BJ (cell line): ENCODE data around the gene DIS3L2. TPM values are rescaled to one million over a fixed set of nuclear protein-coding genes. Genes with fewer than 3 reads are reported as not detected.

Source experiments
- CTCF ChIA-PET: fragments of 350-600 bp; formaldehyde crosslinking; extraction: SDS; loops from one replicate; lab custom pipeline; 2021; ENCODE audit warnings: antibody characterized with exemption, inconsistent platforms; lab: Yijun Ruan, JAX
- POLR2A ChIA-PET: fragments of 300-600 bp; sonication (Branson Sonifier 250); formaldehyde crosslinking; extraction: SDS; loops from one replicate; lab custom pipeline; 2021; ENCODE audit warnings: antibody characterized with exemption; lab: Charles Lee
- DNase-seq: peaks from one replicate; pipeline ENCODE4 v3.0.0-alpha.2; 2011; ENCODE audit warnings: low read depth
- H3K27me3 ChIP-seq: 2 replicates; pipeline ENCODE4 v1.6.0; 2011; ENCODE audit warnings: low read length; ENCODE audit not compliant: control insufficient read depth, insufficient read depth
- H3K36me3 ChIP-seq: 2 replicates; pipeline ENCODE4 v1.5.1; 2011; ENCODE audit warnings: low read length; ENCODE audit not compliant: control insufficient read depth, insufficient read depth
- H3K4me3 ChIP-seq: 2 replicates; pipeline ENCODE4 v1.5.1; 2011; ENCODE audit warnings: low read depth, mild to moderate bottlenecking, control low read depth, low read length
- CTCF ChIP-seq: IDR thresholded peaks from 2 replicates; pipeline ENCODE4 v1.5.1; 2011; ENCODE audit warnings: low read depth, mild to moderate bottlenecking, control low read depth, inconsistent platforms, low read length, moderate library complexity; ENCODE audit not compliant: insufficient read depth
- polyA plus RNA-seq: library from polyadenylated mRNA; depleted of rRNA; stranded (reverse); fragments of >200 nt; gene quantifications from 2 replicates; pipeline ENCODE4 v1.2.3, GENCODE V29; 2011

DIS3L2 gene
- polyA plus RNA-seq, 1 experiment: 12.4 TPM

- ChIA-PET CTCF (interaction anchor here (0.6 kb wide), 1 partner anchor 293 kb away, joined by 3 read pairs; no protein-coding TSS in a partner anchor), POLR2A (no interaction called here)
- H3K36me3 ChIP-seq: no peaks in the 10 kb centered on the region
- no peak for TF ChIP-seq CTCF
- no peaks in the 10 kb centered on the region for H3K27me3 ChIP-seq
- no peak overlapping the region for H3K4me3 ChIP-seq
- DNase-seq: no peak
Measured at GRCh38 chr2:232097758-232098157, 136.2 kb downstream of the DIS3L2 start.

GRCh38 chr2:232102380-232102779 is 140.9 kb downstream of the DIS3L2 start:
- POLR2A ChIA-PET: no interaction called here
- DNase-seq: no peak
- TF ChIP-seq CTCF: no peak
- Histone ChIP-seq H3K36me3 (no peaks in the 10 kb centered on the region), H3K4me3 (no peak overlapping the region), H3K27me3 (no peaks in the 10 kb centered on the region)
- CTCF ChIA-PET: no interaction called here

GRCh38 chr2:232103140-232103737 is 141.7 kb downstream of the DIS3L2 start:
- Histone ChIP-seq H3K27me3 (no peaks in the 10 kb centered on the region), H3K36me3 (no peaks in the 10 kb centered on the region), H3K4me3 (no peak overlapping the region)
- POLR2A ChIA-PET: no interaction called here
- CTCF ChIA-PET: interaction anchor here (1.0 kb wide), 1 partner anchor 10 kb away, joined by 3 read pairs; no protein-coding TSS in a partner anchor
- no peak for DNase-seq
- TF ChIP-seq CTCF: no peak

GRCh38 chr2:232104076-232104646 is 142.6 kb downstream of the DIS3L2 start:
- TF ChIP-seq CTCF: no peak
- no peak for DNase-seq
- Histone ChIP-seq H3K27me3 (no peaks in the 10 kb centered on the region), H3K4me3 (no peak overlapping the region), H3K36me3 (no peaks in the 10 kb centered on the region)
- ChIA-PET POLR2A (no interaction called here), CTCF (interaction anchor here (1.0 kb wide), 1 partner anchor 9 kb away, joined by 3 read pairs; no protein-coding TSS in a partner anchor)

GRCh38 chr2:232111551-232111950 is 150.0 kb downstream of the DIS3L2 start:
- no peak for TF ChIP-seq CTCF
- no peak for DNase-seq

More at GRCh38 chr2:232111551-232111950, 150.0 kb downstream of the DIS3L2 start:
- Histone ChIP-seq H3K36me3 (no peaks in the 10 kb centered on the region), H3K4me3 (no peak overlapping the region), H3K27me3 (no peaks in the 10 kb centered on the region)
- POLR2A ChIA-PET: no interaction called here
- CTCF ChIA-PET: interaction anchor here (0.7 to 0.8 kb wide), 2 partner anchors 14 to 19 kb away, joined by 3 to 4 read pairs; no protein-coding TSS in a partner anchor
